Motor neuron (in vitro differentiated cells): ENCODE data around the gene CREB3L2. TPM values are rescaled to one million over a fixed set of nuclear protein-coding genes. Genes with fewer than 3 reads are reported as not detected.
A peak's percentile ranks its signal among the peaks of the same experiment; 100 is the strongest.

ENCODE experiments used
- ATAC-seq, 8 experiments: fragments of 200-7000 bp; cut with Tn5 transposase; replicated peaks in 6 of 8; 2 replicates each; pipeline ENCODE4 v1.8.0; 2021; ENCODE audit warnings: mild to moderate bottlenecking in 8 of 8, moderate library complexity in 8 of 8
- H3K27ac ChIP-seq, 2 donors: fragments of 250-450 bp; sonication (Bioruptor Pico); 2 replicates each; pipeline ENCODE4 v1.9.0; 2021; ENCODE audit warnings: antibody characterized with exemption in 2 of 2, mild to moderate bottlenecking in 2 of 2, moderate library complexity in 1 of 2
- H3K4me1 ChIP-seq, 2 donors: fragments of 250-450 bp; sonication (Bioruptor Pico); replicated peaks in 1 of 2; 2 replicates each; pipeline ENCODE4 v1.6.1; 2021; ENCODE audit warnings: antibody characterized with exemption in 2 of 2, mild to moderate bottlenecking in 2 of 2, moderate library complexity in 1 of 2
- H3K4me3 ChIP-seq, 5 donors: fragments of 250-450 bp; sonication (Bioruptor Pico); 2 replicates each; pipeline ENCODE4 v1.9.0; 2021; ENCODE audit warnings: antibody characterized with exemption in 5 of 5, mild to moderate bottlenecking in 5 of 5, moderate library complexity in 4 of 5
- WGBS, 10 experiments: fragments of 450-650 bp; shearing (Covaris generic); methylation state at CpG; one replicate each; pipeline ENCODE4 v1.0.0; 2022; 5-methylcytosine and 5-hydroxymethylcytosine counted together
- in situ Hi-C, 9 experiments: fragments of 400-800 bp; cut with MboI; loops; one replicate each; pipeline ENCODE4 v1.15.0; 2021; ENCODE audit warnings: low sequenced_read_pairs in 9 of 9, low pct_unique_long_range_greater_than_20kb in 2 of 9; ENCODE audit not compliant: unreplicated experiment in 9 of 9
- total RNA-seq, 8 experiments: library from RNA; unstranded; fragments of 300-600 nt; gene quantifications; 2 replicates each; pipeline versions ENCODE4 v1.2.3 to v1.2.4, GENCODE V29; 2022

CREB3L2 gene
- total RNA-seq, 8 experiments from 2014 or later = 2.4 to 33.0 (median 6.4) TPM

- WGBS, 10 experiments = 0 to 80% (median 50%) methylated on average over 1 to 2 of the region's 2 CpGs; no CpG with 5 or more reads in 2 of the 10 experiments
- peak in 2 of 8 experiments; percentile 22 to 49 for ATAC-seq
- in situ Hi-C loops = no loop called here
Observed at GRCh38 chr7:137850571-137850970, 151.3 kb downstream of the CREB3L2 start.

DNA sequence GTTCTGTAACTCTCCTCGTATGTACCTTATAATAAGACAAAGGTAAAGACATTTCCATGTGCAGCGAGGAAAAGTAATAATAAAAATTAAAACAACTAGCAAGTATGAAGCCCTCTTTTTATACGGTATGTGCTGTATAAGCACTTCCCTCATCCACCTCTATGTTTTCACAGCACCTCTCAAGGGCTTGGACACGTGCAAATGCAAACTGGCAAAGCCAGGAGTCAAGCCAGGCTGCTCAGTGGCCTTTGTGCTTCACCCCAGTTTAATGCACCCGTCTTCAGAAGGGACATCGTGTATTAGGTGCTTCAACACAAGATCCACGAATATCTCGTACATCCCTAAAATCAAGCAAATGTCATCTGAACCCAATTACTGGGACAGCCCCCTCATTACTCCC lies 153.8 kb downstream of the CREB3L2 start:
- H3K4me1 ChIP-seq = peaks cover 12 to 30% of the 10 kb centered on the region in 2 donors
- no peak for ATAC-seq
- no peak overlapping the region for H3K4me3 ChIP-seq
- no peak overlapping the region for H3K27ac ChIP-seq
- 54 to 100% (median 84%) methylated on average over 1 to 6 of the region's 8 CpGs for WGBS, 10 experiments
- in situ Hi-C loops = no loop called here

More at GRCh38 chr7:137850571-137850970, 151.3 kb downstream of the CREB3L2 start:
- Histone ChIP-seq H3K4me1 (peaks cover 6% of the 10 kb centered on the region in 2 donors), H3K27ac (no peak overlapping the region), H3K4me3 (no peak overlapping the region)

- ATAC-seq = peak in 5 of 8 experiments; percentile 0 to 6 (median 2)
- WGBS, 10 experiments = 23 to 86% (median 48%) methylated on average over 6 to 16 of the region's 18 CpGs
- in situ Hi-C loops = no loop called here
- H3K4me1 ChIP-seq = peaks cover 12 to 35% of the 10 kb centered on the region in 2 donors
- peak overlapping the region; percentile 48 to 76 (median 61) for H3K4me3 ChIP-seq
- H3K27ac ChIP-seq = peak overlapping the region in 1 of 2 donors; percentile 64
Observed at GRCh38 chr7:137847568-137848050, 154.3 kb downstream of the CREB3L2 start.

- peak within 1 kb of the TSS; percentile 55 to 71 for H3K27ac ChIP-seq
- peak within 1 kb of the TSS; percentile 48 to 76 (median 61) for H3K4me3 ChIP-seq
- in situ Hi-C loops = no loop called here
- H3K4me1 ChIP-seq = peaks cover 12 to 39% of the 10 kb centered on the region in 2 donors
- ATAC-seq = peak; percentile 41 to 95 (median 91)
- 0 to 17% (median 0%) methylated on average over 1 to 7 of the region's 66 CpGs; no CpG with 5 or more reads in 6 of the 10 experiments for WGBS, 10 experiments
Observed at GRCh38 chr7:137846827-137847567, 154.9 kb downstream of the CREB3L2 start, which contains the start of gene DGKI. Gene DGKI, minus strand, starts transcription at chr7:137846974.

GRCh38 chr7:137846549-137846826 lies 155.4 kb downstream of the CREB3L2 start:
- no CpG with 5 or more reads among the region's 47 CpGs for WGBS, 10 experiments

GRCh38 chr7:137844677-137845425 lies 157.0 kb downstream of the CREB3L2 start:
- Histone ChIP-seq H3K4me3 (peak overlapping the region in 2 of 5 donors; percentile 62 to 76), H3K27ac (no peak overlapping the region), H3K4me1 (peaks cover 18 to 48% of the 10 kb centered on the region in 2 donors)
- in situ Hi-C loops = no loop called here
- no peak for ATAC-seq
- WGBS, 10 experiments = 20 to 89% (median 61%) methylated on average over 1 to 7 of the region's 8 CpGs; no CpG with 5 or more reads in 2 of the 10 experiments

More at GRCh38 chr7:137846549-137846826, 155.4 kb downstream of the CREB3L2 start:
- in situ Hi-C loops = no loop called here
- peak in 1 of 8 experiments; percentile 22 for ATAC-seq
- Histone ChIP-seq H3K4me3 (peak overlapping the region; percentile 48 to 76 (median 61)), H3K27ac (peak overlapping the region; percentile 55 to 71), H3K4me1 (peaks cover 12 to 39% of the 10 kb centered on the region in 2 donors)

DNA sequence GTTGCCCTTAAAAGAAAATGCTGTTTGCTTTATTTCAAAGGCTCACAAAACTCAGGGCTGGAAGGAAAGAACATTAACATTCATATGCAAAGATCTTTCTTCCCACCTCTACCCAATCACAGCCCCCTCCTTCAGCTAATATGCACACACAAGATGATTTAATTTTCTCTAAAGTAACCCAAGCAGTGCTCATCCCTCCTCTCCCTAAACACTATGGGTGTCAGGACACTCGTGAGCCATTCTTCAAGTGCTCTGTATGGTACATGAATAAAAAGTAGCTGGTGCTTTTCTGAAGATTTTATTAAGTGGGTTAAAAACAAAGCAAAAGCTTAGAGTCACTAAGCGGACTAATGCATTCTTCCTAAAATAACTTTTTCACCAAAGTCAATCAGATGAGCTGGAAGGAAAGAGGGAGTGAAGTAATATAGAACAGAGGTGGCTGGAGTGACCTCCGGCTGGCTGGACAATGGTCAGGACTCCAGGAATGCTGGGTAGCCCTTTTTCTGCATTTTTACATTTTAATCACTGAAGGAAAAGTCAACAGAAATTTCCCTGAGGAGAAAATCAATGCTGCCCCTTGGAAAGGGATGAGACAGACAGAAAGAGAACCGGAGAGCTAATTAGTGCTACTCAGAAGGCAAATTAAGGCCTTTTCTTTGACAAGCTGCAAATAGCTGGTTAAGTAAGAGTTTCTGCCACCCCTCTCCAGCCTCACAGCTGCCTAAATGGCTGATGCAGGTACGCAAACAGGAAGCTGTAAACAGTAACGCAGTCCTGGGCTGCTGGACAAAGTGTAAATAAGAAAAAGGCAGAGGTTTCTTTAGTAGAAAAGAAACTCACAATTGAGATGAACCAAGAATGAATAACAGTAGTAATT lies 161.7 kb downstream of the CREB3L2 start:
- ATAC-seq = peak in 5 of 8 experiments; percentile 68 to 86 (median 85)
- in situ Hi-C loops = no loop called here
- no peak overlapping the region for H3K27ac ChIP-seq
- no peak overlapping the region for H3K4me3 ChIP-seq
- 0 to 87% (median 31%) methylated on average over 1 to 6 of the region's 6 CpGs for WGBS, 10 experiments
- peaks cover 21 to 61% of the 10 kb centered on the region in 2 donors for H3K4me1 ChIP-seq

DNA sequence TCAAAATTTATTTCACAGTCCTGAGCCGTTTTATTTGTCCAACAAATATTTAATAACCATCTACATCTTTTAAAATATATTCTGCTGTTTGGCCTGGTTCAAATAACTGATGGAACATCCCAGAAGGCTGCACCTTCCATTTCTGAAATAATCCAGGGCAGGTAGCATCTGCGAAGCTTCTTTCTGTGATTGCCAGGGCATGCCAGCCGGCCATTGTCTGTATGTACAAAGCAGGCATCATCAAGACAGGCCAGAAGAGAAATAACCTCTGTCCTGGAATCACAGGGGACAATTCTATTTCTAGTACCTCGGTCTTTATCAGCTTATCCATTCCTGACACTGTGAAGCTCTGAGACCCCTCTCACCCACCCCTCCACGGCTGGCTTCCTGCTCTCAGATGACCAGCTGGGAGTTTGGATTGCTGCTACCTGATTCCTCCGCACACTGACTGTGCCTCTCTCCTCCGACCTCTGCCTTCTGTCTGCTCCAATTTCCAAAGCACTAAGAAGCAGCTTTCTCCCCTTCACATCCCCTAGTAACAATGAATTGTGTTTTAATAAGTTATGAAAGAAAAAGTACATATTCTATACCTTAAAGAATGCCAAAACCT lies 163.1 kb downstream of the CREB3L2 start:
- ATAC-seq = peak in 4 of 8 experiments; percentile 21 to 43 (median 28)
- peak overlapping the region in 1 of 2 donors; percentile 3 for H3K27ac ChIP-seq
- H3K4me3 ChIP-seq = no peak overlapping the region
- peaks cover 15 to 48% of the 10 kb centered on the region in 2 donors for H3K4me1 ChIP-seq
- in situ Hi-C loops = no loop called here
- 42 to 88% (median 63%) methylated on average over 1 to 7 of the region's 7 CpGs; no CpG with 5 or more reads in 1 of the 10 experiments for WGBS, 10 experiments

DNA sequence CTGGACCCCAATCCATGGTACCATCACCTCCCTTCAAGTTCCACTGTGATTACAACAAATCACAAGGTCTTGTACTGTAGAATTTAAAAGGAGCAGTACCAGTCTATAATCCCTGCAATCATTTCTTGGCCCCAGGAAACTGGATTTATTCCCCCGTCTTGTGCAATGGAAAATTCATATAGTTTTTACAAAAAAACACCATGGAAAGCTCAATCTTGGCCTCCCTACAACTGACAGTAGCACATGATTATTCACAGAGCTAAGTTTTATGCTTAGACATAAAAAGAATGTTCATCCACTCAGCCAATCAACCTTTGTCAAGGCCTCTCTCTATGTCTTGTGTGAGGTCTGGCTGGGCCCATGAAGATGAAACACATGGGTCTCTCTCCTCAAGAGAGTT lies 165.3 kb downstream of the CREB3L2 start:
- H3K27ac ChIP-seq = no peak overlapping the region
- H3K4me1 ChIP-seq = peaks cover 15 to 33% of the 10 kb centered on the region in 2 donors
- in situ Hi-C loops = no loop called here
- peak in 1 of 8 experiments; percentile 17 for ATAC-seq
- no peak overlapping the region for H3K4me3 ChIP-seq
- WGBS, 10 experiments = 67 to 100% (median 100%) methylated on average over 1 of the region's 1 CpG; no CpG with 5 or more reads in 5 of the 10 experiments

DNA sequence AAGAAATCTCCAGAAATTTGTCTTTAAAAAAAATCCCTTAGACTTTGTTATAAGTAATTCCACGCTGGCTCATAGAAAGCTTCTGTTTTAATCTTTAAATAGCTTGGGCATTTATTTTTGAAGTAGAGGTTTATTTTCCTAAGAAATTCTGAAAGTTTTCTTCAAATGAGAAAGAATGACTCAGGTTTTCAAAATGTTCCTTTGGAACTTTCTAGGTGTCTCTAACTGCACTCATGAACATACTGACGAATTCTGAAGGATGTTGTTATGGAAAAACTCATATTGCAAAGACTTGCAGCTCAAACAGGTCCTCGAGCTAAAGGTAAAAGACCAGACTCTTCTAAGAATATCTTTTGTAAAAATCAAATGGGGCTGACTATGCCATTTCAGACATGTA lies 165.8 kb downstream of the CREB3L2 start:
- Histone ChIP-seq H3K4me3 (no peak overlapping the region), H3K4me1 (peaks cover 15 to 33% of the 10 kb centered on the region in 2 donors), H3K27ac (no peak overlapping the region)
- WGBS, 10 experiments = 13 to 95% (median 74%) methylated on average over 1 to 3 of the region's 3 CpGs; no CpG with 5 or more reads in 2 of the 10 experiments
- in situ Hi-C loops = no loop called here
- no peak for ATAC-seq

- Histone ChIP-seq H3K4me1 (peaks cover 15 to 31% of the 10 kb centered on the region in 2 donors), H3K4me3 (no peak overlapping the region), H3K27ac (no peak overlapping the region)
- in situ Hi-C loops = no loop called here
- ATAC-seq = no peak
- 0 to 100% (median 87%) methylated on average over 1 to 3 of the region's 3 CpGs for WGBS, 10 experiments
Observed at GRCh38 chr7:137835486-137836112, 166.3 kb downstream of the CREB3L2 start.

DNA sequence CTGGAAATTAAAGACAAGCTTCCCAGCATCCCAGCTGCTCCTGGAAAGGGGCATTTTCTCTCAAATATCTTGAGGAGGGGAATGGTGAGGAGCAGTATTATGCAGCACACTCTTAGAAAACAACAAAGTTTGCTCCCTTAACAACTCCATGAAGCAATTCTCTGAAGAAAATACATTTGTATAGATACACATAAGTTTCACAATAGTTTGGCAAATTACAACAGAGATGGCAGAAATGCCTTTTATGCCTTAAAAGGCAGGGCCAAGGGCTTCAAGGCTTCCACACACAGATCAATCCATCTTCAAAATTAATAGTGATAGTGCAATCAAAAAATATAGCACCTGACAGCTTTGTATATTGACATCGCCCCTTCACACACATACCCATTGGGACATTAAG lies 167.3 kb downstream of the CREB3L2 start:
- H3K4me1 ChIP-seq = peaks cover 8 to 21% of the 10 kb centered on the region in 2 donors
- no peak overlapping the region for H3K4me3 ChIP-seq
- ATAC-seq = no peak
- in situ Hi-C loops = no loop called here
- H3K27ac ChIP-seq = no peak overlapping the region
- WGBS, 10 experiments = 80 to 100% (median 100%) methylated on average over 1 of the region's 1 CpG; no CpG with 5 or more reads in 2 of the 10 experiments
